ENCODE results near the gene ZNF14.

DNA sequence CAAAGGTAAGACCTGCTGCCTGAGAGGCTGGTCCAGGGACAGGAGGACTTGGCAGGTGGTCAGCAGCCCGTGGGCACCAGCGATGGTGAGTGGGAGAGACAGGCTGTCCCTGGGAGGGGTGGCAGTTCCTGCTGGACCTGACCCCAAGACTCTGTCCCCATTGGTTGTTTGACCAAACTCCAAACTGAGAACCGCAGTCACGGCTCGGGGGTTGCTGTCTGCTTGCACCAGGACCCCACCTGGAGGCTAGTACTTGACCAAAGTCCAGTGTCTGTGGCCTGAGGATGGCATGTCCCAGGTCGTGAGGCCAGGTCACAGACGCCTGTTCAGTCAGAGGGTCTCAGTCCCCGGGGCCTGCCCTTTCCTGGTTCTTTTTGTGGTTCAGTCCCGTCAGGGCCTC lies 9.9 kb upstream of the ZNF14 start:
- TF ChIP-seq, protein P1, sequence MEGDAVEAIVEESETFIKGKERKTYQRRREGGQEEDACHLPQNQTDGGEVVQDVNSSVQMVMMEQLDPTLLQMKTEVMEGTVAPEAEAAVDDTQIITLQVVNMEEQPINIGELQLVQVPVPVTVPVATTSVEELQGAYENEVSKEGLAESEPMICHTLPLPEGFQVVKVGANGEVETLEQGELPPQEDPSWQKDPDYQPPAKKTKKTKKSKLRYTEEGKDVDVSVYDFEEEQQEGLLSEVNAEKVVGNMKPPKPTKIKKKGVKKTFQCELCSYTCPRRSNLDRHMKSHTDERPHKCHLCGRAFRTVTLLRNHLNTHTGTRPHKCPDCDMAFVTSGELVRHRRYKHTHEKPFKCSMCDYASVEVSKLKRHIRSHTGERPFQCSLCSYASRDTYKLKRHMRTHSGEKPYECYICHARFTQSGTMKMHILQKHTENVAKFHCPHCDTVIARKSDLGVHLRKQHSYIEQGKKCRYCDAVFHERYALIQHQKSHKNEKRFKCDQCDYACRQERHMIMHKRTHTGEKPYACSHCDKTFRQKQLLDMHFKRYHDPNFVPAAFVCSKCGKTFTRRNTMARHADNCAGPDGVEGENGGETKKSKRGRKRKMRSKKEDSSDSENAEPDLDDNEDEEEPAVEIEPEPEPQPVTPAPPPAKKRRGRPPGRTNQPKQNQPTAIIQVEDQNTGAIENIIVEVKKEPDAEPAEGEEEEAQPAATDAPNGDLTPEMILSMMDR (IDR thresholded peaks at IDR 0.05; ENCODE audit: low read length), result no peak
- TF ChIP-seq EZH2 (optimal IDR thresholded peaks at IDR 0.05; ENCODE audit: low read depth, low read length), result no peak
- no peak for TF ChIP-seq EZH2phosphoT487 (IDR thresholded peaks at IDR 0.05; ENCODE audit: low read length)

Data from MM.1S (cell line).